HG03575 (cell line): ENCODE measurements around the gene FREM1.
A peak's percentile ranks its signal among the peaks of the same experiment; 100 is the strongest.

Experiments used
- ATAC-seq: cut with Tn5 transposase; IDR thresholded peaks from one replicate; pipeline ENCODE4 v1.9.1; 2021; ENCODE audit not compliant: unreplicated experiment, insufficient number of reproducible peaks, low FRiP score; ENCODE audit errors: extremely low read depth

Gene FREM1

GRCh38 chr9:14731294-14731981 is 178.8 kb downstream of the FREM1 start:
- ATAC-seq = no peak

DNA sequence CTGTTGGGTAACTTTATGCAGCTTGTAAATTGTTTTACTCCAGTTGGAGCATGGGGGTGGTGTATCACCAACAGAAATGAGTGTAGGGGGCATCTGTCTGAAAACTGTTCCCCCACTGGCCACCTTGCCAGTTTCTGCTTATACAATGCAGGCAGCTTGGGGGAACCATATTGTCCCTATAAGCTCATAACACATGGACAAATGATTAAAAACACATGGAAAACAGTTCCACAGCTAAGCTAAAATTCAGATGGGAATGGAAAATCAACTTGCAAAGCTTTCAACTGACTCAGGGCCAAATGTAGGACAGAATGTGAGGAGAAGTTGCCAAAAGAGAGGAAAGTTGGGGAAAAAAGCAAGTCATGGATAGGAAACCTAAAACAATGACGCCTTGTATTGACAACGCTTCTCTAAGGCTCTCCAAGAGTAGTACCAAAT is 179.7 kb downstream of the FREM1 start:
- no peak for ATAC-seq

DNA sequence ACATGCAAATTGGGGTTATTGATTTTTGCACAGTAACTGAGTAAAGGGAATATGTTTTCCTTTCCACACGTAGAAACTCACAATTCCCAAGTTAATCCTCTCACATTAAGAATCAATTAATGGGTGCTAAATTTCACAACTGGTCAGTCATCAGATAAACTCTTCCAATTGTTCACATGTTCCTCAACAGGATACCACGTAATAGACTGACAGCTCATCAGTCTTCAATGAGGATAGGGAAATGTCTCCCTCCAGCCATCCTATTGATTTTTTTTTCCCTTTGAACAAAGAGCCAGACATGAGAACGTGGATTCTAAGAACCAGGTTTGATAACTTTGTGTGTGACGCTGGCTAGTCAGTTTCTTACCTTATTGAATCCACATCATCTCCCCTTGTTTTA is 186.9 kb downstream of the FREM1 start:
- ATAC-seq = no peak

GRCh38 chr9:14722391-14723035 is 187.7 kb downstream of the FREM1 start, which contains the start of gene CER1:
Gene CER1, minus strand, starts transcription at chr9:14722733. Its CDS starts 61 bp downstream, at chr9:14722672.
- no peak for ATAC-seq

GRCh38 chr9:14719231-14719923 is 190.9 kb downstream of the FREM1 start:
- no peak for ATAC-seq

DNA sequence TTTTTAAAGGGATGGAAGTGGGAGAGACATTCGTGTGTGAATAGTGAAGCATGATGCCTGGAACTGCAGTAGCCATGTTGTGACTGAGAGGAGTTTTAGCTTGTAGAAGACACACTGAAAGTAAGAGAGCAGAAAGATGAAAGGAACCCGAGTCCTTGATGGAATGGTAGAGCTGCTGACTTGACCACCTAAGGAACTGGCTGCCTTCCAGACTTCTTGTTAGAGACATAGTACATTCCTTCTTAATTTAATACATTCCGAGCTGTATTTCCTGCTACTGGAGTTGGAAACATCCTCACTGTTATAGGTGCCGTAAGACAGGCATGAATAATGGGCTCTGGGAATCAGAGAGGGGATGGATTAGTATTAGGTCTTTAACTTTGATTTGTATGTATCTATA is 195.1 kb downstream of the FREM1 start:
- ATAC-seq = no peak

GRCh38 chr9:14713187-14713767 is 197.0 kb downstream of the FREM1 start:
- no peak for ATAC-seq

DNA sequence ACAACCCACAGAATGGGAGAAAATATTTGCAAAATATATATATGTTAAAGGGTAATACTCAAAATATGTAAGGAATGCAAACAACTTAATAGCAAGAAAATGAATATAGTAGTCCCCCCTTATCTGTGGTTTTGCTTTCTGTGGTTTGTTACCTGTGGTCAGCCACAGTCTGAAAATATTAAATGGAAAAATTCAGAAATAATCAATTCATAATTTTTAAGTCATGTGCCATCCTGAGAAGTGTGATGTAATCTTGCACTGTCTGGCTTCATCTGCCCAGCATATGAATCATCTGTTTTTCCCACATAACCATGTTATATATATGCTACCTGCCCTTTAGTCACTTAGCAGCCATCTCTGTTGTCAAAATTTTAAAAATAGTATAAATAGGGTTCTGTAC is 199.4 kb downstream of the FREM1 start:
- no peak for ATAC-seq

DNA sequence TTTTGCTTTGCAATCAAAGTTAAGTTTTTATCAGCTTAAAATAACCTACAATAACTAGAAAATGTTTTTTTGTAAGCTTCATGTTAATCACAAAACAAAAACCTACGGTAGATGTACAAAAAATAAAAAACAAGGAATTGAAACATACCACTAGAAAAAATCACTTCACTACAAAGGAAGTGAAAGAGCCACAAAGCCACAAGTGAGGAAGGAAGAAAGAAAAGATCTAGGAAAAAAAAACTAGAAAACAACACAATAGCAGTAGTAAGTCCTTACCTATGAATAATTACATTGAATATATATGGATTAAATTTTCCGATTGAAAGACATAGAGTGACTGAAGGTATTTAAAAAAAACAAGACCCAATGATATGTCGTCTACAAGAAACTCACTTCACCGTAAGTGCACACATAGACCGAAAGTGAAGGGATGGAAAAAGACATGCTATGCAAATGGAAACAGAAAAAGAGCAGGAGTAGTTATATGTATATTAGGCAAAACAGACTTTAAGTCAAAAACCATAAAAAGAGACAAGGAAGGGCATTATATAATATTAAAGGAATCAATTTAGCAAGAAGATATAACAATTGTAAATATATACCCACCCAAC is 203.6 kb downstream of the FREM1 start:
- ATAC-seq = peak; percentile 39

GRCh38 chr9:14705079-14705478 is 205.1 kb downstream of the FREM1 start:
- no peak for ATAC-seq

GRCh38 chr9:14704281-14704680 is 205.9 kb downstream of the FREM1 start:
- no peak for ATAC-seq

- ATAC-seq = no peak
These were observed 208.0 kb downstream of the FREM1 start for GRCh38 chr9:14702200-14702720.

- peak; percentile 26 for ATAC-seq
These were observed 216.9 kb downstream of the FREM1 start, which contains the start of gene ZDHHC21 for GRCh38 chr9:14693251-14693861. Gene ZDHHC21, minus strand, starts transcription at chr9:14693432. Its CDS starts 19,092 bp downstream, at chr9:14674340.

DNA sequence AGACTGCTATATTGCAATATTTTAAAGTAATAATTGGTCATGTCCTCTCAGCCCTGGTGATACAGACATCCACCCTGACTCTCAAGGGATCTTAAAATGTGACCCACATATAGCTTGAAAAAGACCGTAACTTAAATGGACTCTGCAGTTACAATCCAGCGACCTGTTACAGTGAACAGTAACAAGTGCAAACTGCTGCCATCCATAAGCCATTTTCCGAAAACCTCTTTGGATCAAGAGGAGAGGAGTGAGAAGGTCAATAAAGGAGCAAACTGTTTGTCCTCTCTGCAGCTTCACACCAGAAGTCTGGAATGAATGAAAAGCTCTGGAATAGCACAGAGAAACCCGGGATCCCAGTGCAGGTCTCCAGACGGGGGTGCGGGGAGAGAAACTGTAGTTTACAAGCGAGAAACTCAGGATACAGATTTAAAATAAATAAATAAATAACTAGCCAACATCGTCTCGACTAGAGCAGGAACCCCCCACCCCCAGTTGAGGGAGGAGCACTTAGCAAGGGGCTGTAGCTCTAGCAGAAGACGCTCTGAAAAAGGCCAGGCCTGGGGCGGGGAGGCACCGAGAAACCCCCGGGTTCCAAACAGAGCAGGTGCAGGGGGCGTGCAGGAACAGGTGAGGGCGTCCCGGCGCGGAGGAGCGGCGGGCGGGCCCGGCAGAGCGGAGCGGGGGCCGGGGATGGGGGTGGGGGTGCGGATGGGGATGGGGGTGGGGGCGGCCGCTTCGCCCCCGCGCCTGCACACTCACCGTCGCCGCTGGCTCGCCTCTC is 217.6 kb downstream of the FREM1 start:
- peak; percentile 16 for ATAC-seq

DNA sequence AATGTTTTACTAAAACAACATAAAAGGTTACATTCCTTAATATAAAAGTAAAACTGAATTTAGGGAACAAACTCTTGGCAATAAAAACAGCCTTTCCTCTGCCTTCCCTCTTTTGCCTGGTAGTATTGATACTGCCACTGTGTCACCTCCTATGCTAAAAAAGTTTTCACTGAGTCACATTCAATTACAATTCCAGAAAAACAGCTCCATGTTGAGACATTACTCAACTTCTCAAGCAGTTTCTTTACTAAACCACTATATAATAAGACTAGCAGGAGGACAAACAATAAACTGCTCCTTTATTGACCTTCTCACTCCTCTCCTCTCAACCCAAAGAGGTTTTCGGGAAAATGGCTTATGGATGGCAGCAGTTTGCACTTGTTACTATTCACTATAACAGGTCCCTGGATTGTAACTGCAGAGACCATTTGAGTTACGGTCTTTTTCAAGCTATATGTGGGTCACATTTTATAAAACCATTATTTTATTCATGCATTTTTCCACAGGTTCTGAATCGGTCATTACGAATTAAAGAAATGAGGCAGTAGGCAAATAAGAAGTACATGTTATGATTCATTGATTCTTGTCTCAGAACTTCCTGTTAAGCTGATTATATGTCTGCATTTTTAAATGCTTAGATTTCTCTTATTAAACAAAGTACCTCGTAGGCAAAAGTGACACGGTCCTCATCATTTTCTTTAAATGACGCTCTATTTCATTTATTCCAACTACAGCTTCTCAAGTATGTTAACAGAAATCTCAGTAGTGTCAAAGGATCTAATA is 219.1 kb downstream of the FREM1 start:
- no peak for ATAC-seq

- ATAC-seq = no peak
These were observed 223.0 kb downstream of the FREM1 start for GRCh38 chr9:14687042-14687719.

DNA sequence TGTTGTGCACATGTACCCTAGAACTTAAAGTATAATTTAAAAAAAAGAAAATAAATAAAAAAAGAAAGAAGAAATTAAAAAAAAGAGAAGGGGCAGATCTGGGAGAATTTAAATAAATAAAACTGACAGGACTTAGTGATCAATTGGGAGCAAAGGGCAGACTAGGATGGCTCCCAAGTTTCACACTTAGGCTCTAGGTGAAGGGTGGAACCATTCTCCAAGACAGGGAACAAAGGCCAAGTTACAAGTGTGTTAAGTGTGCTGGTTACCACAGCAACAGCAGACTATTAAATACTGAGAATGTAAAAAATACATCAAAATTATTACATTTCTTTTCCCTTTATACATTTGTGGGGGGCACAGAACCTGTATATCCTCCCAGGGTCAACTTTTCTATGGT is 224.1 kb downstream of the FREM1 start:
- ATAC-seq = no peak
